PFSK-1 (cell line): ENCODE data around the gene DAPP1.

Source experiments
- FOXP2 ChIP-seq: optimal IDR thresholded peaks from 2 replicates; pipeline ENCODE3; 2011; ENCODE audit warnings: borderline replicate concordance, control low read depth, inconsistent platforms; ENCODE audit not compliant: insufficient read depth; ENCODE audit errors: extremely low read length, extremely low read depth
- POLR2AphosphoS5 ChIP-seq: IDR thresholded peaks from 2 replicates; pipeline ENCODE4 v1.6.1; 2012; ENCODE audit warnings: low read depth, mild to moderate bottlenecking, control low read depth, low read length, moderate library complexity
- REST ChIP-seq, 2 experiments: IDR thresholded peaks; 2 replicates each; pipeline versions ENCODE4 v1.6.1 to v1.8.0; 2011 to 2012; ENCODE audit warnings: low read depth in 2 of 2, low read length in 2 of 2, control low read depth in 1 of 2, inconsistent platforms in 1 of 2, mild to moderate bottlenecking in 1 of 2, moderate library complexity in 1 of 2; ENCODE audit not compliant: insufficient read depth in 1 of 2
- SIN3A ChIP-seq: IDR thresholded peaks from 2 replicates; pipeline ENCODE4 v1.6.1; 2012; ENCODE audit warnings: mild to moderate bottlenecking, low read length, moderate library complexity, borderline replicate concordance; ENCODE audit not compliant: insufficient read depth
- TAF1 ChIP-seq: IDR thresholded peaks from 2 replicates; pipeline ENCODE4 v1.6.1; 2012; ENCODE audit warnings: low read length, control low read depth, borderline replicate concordance; ENCODE audit not compliant: insufficient read depth

Gene DAPP1

GRCh38 chr4:99918656-99919055 lies 102.0 kb downstream of the DAPP1 start:
- TF ChIP-seq POLR2AphosphoS5 (no peak), FOXP2 (no peak), REST (IDR thresholded peaks at IDR 0.05; ENCODE audit: insufficient read depth in 1 of 2, low read depth in 2 of 2, low read length in 2 of 2) (no peak), SIN3A (no peak), TAF1 (no peak)
